ENCODE results near the gene TPCN1.

The TPCN1 gene

GRCh38 chr12:113289361-113289760, 68.1 kb downstream of the TPCN1 start:
- DNase-seq = no peak

GRCh38 chr12:113290506-113290905, 69.2 kb downstream of the TPCN1 start:
- DNase-seq = no peak

GRCh38 chr12:113291586-113291985, 70.3 kb downstream of the TPCN1 start:
- DNase-seq = no peak

- DNase-seq = no peak
These were observed 70.8 kb downstream of the TPCN1 start for GRCh38 chr12:113292091-113292490.

- no peak for DNase-seq
These were observed 71.3 kb downstream of the TPCN1 start for GRCh38 chr12:113292547-113292946.

- no peak for DNase-seq
These were observed 71.8 kb downstream of the TPCN1 start for GRCh38 chr12:113293100-113293499.

- no peak for DNase-seq
These were observed 74.8 kb downstream of the TPCN1 start for GRCh38 chr12:113295886-113296556.

GRCh38 chr12:113296557-113297213, 75.4 kb downstream of the TPCN1 start:
- DNase-seq = no peak

- DNase-seq = no peak
These were observed 75.9 kb downstream of the TPCN1 start for GRCh38 chr12:113297214-113297587.

- DNase-seq = no peak
These were observed 76.6 kb downstream of the TPCN1 start for GRCh38 chr12:113297621-113298471.

GRCh38 chr12:113298472-113298817, 77.2 kb downstream of the TPCN1 start:
- DNase-seq = no peak

GRCh38 chr12:113298861-113299545, 77.7 kb downstream of the TPCN1 start:
- DNase-seq = no peak

- DNase-seq = no peak
These were observed 78.5 kb downstream of the TPCN1 start for GRCh38 chr12:113299619-113300237.

GRCh38 chr12:113301811-113302210, 80.5 kb downstream of the TPCN1 start:
- no peak for DNase-seq

- no peak for DNase-seq
These were observed 81.2 kb downstream of the TPCN1 start for GRCh38 chr12:113302466-113302865.

- DNase-seq = no peak
These were observed 81.8 kb downstream of the TPCN1 start for GRCh38 chr12:113302886-113303640.

- DNase-seq = no peak
These were observed 84.1 kb downstream of the TPCN1 start for GRCh38 chr12:113305281-113305856.

- no peak for DNase-seq
These were observed 85.1 kb downstream of the TPCN1 start for GRCh38 chr12:113306382-113306781.

GRCh38 chr12:113310489-113310888, 89.2 kb downstream of the TPCN1 start:
- no peak for DNase-seq

- DNase-seq = no peak
These were observed 92.9 kb downstream of the TPCN1 start for GRCh38 chr12:113314121-113314529.

GRCh38 chr12:113315358-113315757, 94.1 kb downstream of the TPCN1 start:
- no peak for DNase-seq

- DNase-seq = no peak
These were observed 94.9 kb downstream of the TPCN1 start for GRCh38 chr12:113316155-113316554.
